Fibroblast of villous mesenchyme (primary cell): ENCODE results near the gene PTPRN2. TPM values are rescaled to one million over a fixed set of nuclear protein-coding genes. Genes with fewer than 3 reads are reported as not detected.

Source experiments
- DNase-seq: peaks from one replicate; pipeline ENCODE4 v3.0.0-alpha.2; 2010; ENCODE audit warnings: low read depth
- H3K4me3 ChIP-seq: 2 replicates; pipeline ENCODE4 v1.5.1; 2011; ENCODE audit warnings: low read depth, mild to moderate bottlenecking, low read length
- CTCF ChIP-seq: IDR thresholded peaks from 2 replicates; pipeline ENCODE4 v1.5.1; 2012; ENCODE audit warnings: low read depth, mild to moderate bottlenecking, low read length; ENCODE audit not compliant: insufficient read depth
- total RNA-seq: library from RNA; depleted of rRNA; stranded (reverse); fragments of >200 nt; gene quantifications from 2 replicates; pipeline ENCODE4 v1.2.3, GENCODE V29; 2012

Gene PTPRN2
- total RNA-seq, 1 donor = not detected

- no peak overlapping the region for H3K4me3 ChIP-seq
- no peak for TF ChIP-seq CTCF
- DNase-seq = no peak
These were observed 570.2 kb downstream of the PTPRN2 start for GRCh38 chr7:158017111-158018097.

GRCh38 chr7:158016180-158017097 lies 571.2 kb downstream of the PTPRN2 start:
- TF ChIP-seq CTCF = no peak
- no peak overlapping the region for H3K4me3 ChIP-seq
- DNase-seq = no peak

GRCh38 chr7:158015403-158016179 lies 572.0 kb downstream of the PTPRN2 start:
- H3K4me3 ChIP-seq = no peak overlapping the region
- no peak for DNase-seq
- no peak for TF ChIP-seq CTCF

- TF ChIP-seq CTCF = no peak
- no peak for DNase-seq
- no peak overlapping the region for H3K4me3 ChIP-seq
These were observed 572.6 kb downstream of the PTPRN2 start for GRCh38 chr7:158014976-158015375.

- DNase-seq = no peak
- no peak for TF ChIP-seq CTCF
These were observed 574.4 kb downstream of the PTPRN2 start for GRCh38 chr7:158013085-158013668.

GRCh38 chr7:158011941-158012340 lies 575.7 kb downstream of the PTPRN2 start:
- no peak for TF ChIP-seq CTCF
- no peak for DNase-seq
- no peak overlapping the region for H3K4me3 ChIP-seq

More at GRCh38 chr7:158013085-158013668, 574.4 kb downstream of the PTPRN2 start:
- no peak overlapping the region for H3K4me3 ChIP-seq
